Prostate gland (tissue), 2 donors: ENCODE measurements around the gene ICE2.

Experiments used
- CTCF ChIP-seq, 4 experiments: fragments of 200-600 bp in 2 of 4; fragments of 450-650 bp in 2 of 4; sonication (generic) in 2 of 4; IDR thresholded peaks; 1 replicate in 3 of 4; 2 replicates in 1 of 4; pipeline ENCODE4 v1.5.1; 2016 to 2019; ENCODE audit warnings: antibody characterized with exemption in 4 of 4, mild to moderate bottlenecking in 2 of 4, moderate library complexity in 2 of 4
- POLR2A ChIP-seq: fragments of 450-650 bp; IDR thresholded peaks from one replicate; pipeline ENCODE4 v1.6.1; 2016; ENCODE audit warnings: antibody characterized with exemption, mild to moderate bottlenecking
- POLR2AphosphoS5 ChIP-seq: sonication (generic); formaldehyde crosslinking; IDR thresholded peaks from one replicate; pipeline ENCODE4 v1.6.1; 2017; ENCODE audit warnings: antibody characterized with exemption

DNA sequence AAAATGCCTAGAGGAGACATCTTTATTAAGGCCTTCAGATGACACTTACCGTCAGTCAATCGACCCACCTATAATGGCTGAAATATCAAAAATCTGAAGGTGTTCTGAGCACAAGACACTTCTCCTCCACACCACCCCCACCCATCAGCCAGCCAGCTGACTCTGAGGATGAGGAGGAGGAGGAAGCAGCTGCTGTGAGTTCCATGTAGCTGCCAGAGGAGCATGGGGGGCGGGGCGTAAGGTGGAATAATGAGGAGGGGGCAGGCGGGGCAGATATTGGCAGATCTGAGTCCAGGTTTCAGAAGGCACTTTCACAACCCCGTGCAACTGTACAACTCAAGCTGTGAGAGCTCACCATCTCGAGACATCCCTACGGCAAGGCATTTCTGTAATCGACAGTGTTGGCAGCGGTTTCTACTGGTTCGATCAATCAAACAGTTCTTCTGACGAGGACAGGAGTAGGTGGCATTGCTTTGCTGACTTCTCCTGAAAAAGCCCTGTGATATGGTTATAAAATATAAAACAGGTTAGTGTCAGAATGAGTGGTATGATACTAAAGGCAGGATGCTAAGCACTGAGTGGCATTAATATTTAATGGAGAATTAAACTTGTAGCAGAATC is 35.4 kb upstream of the ICE2 start:
- TF ChIP-seq CTCF (IDR thresholded peaks at IDR 0.05) = no peak
- TF ChIP-seq POLR2A = no peak
- no peak for TF ChIP-seq POLR2AphosphoS5
